GM12874 (cell line): ENCODE results near the gene GPR37L1.

Source experiments
- TF ChIP-seq, protein P1 (sequence below): IDR thresholded peaks from 2 replicates; pipeline ENCODE4 v1.5.1; 2011; ENCODE audit warnings: low read depth, mild to moderate bottlenecking, control low read depth, low read length, moderate library complexity; ENCODE audit not compliant: insufficient read depth

GPR37L1 gene

DNA sequence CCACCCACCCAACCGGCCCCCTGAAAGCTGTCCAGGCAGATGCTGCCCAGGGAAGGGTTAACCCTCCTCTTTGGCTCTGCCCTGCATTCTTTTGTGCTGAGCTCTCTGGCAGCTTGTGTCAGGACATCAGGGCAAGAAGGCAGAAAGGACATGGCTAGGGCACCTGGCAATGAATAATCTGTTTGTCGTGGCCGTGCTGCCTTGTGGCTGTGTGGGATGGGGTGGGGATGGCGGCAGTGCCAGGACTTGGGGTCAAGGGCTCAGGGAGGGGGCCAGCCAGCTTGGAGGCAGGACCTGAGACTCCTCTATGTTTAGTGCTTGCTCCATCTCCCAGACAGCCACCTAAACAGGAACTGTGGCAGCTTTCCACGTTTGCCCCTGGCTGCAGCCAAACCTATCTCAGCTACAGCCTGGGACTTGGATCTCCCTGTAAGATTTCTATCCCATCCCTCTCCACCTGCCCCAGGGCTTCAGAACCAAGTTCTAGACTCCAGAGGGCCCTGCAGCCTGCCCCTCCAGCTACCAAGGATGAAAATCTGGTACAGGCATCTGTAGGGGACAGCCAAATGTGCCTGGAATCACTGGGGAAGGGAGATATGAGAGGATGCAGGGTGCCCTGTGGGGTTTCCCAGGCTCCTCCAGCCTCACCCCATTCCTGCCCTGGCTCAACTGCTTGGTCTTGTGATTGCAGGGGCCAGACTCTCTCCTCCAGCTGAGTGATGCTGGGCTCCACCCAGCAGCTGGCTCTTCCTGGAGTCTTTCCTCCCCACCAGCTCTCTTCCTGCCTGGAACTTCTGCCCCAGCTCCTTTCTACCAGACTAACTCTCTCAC is 9.6 kb upstream of the GPR37L1 start:
- TF ChIP-seq, protein P1, sequence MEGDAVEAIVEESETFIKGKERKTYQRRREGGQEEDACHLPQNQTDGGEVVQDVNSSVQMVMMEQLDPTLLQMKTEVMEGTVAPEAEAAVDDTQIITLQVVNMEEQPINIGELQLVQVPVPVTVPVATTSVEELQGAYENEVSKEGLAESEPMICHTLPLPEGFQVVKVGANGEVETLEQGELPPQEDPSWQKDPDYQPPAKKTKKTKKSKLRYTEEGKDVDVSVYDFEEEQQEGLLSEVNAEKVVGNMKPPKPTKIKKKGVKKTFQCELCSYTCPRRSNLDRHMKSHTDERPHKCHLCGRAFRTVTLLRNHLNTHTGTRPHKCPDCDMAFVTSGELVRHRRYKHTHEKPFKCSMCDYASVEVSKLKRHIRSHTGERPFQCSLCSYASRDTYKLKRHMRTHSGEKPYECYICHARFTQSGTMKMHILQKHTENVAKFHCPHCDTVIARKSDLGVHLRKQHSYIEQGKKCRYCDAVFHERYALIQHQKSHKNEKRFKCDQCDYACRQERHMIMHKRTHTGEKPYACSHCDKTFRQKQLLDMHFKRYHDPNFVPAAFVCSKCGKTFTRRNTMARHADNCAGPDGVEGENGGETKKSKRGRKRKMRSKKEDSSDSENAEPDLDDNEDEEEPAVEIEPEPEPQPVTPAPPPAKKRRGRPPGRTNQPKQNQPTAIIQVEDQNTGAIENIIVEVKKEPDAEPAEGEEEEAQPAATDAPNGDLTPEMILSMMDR = no peak

DNA sequence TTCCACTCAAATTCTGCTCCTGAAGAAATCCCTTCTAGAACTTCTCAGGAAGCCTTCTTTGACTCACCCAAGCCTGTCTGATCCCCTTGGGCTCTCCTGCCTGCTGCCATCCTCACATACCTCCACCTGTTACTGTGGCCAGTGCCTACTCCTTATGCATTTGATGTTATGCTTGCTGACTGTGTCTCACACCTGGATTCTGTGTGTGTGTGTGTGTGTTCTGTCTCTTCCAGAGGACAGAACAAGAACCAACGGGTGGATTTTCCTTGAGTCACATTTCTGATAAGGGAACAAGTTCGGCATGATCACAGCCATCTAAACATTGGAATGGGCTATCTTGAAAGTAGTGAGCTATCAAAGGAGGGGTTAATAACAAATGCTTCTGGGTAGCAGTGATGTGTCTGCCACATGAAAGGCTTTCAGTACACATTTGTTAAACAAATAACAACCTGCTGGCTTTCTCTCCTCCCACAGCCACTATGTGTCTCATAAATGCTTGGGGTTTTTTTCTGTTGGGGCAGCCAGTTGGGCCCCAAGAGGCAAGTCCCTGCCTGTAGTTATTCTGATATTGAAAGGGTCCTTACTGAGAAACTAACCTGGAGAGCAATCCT is 8.9 kb upstream of the GPR37L1 start:
- TF ChIP-seq, protein P1 = no peak

DNA sequence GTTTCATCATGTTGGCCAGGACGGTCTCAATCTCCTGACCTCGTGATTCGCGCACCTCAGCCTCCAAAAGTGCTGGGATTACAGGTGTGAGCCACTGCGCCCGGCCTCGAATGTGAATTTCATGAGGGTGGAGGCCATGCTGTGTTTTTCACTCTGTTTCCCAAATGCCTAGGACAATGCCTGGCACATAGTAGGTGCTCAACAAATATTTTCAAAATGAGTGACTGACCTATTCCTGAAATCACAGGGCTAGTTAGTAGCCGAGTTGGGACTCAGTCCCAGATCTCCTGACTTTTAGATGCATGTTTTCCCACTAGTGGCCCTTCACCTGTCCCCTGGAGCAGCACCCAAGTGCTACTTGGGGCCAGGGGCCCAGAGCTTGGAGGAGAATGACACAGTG is 6.4 kb upstream of the GPR37L1 start:
- TF ChIP-seq, protein P1 = no peak

DNA sequence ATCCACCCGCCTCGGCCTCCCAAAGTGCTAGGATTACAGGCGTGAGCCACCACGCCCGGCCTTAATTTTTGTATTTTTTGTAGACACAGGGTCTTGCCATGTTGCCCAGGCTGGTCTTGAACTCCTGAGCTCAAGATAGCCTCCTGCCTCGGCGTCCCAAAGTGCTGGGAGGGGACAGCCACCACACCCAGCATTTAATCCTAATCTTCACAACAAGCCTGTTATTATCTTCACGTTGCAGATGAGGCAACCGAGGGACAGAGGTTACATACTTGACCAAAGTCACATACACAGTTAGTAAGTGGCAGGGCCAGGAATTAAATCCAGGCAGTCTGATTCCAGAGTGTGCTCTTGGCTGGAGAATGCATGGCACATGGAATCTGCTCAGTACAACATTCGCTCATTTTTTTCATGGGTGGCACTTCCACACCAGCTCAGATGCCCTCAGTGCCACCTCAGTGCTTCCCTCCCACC is 4.8 kb upstream of the GPR37L1 start:
- TF ChIP-seq, protein P1 = no peak

DNA sequence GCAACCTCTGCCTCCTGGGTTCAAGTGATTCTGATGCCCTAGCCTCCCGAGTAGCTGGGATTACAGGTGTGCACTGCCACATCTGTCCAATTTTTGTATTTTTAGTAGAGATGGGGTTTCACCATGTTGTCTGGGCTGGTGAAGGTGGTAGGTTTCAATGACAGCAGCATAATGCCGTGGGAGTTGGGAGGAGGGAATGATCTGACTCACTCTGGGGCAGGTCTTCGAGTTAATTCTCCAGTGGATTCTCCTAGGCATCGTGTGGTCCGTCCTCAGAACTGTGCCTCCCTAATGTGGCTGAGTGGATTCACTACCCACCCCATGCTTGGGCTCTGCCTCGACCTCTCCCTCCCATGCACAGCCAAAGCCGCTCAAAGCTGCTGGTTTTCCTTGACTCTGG is 1.7 kb upstream of the GPR37L1 start:
- TF ChIP-seq, protein P1 = no peak

DNA sequence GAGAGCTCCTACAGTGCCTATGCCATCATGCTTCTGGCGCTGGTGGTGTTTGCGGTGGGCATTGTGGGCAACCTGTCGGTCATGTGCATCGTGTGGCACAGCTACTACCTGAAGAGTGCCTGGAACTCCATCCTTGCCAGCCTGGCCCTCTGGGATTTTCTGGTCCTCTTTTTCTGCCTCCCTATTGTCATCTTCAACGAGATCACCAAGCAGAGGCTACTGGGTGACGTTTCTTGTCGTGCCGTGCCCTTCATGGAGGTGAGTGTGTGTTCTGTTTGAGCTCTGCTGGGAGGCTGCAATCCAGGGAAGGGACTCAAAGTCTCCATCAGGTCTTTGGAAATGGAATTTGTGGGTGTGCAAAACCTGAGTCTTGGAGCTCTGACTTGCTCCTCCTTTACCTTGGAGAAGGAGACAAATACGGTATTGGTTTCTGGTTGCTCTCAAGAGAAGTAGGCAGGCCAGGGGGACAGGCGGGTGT is 658 bp downstream of the GPR37L1 start:
- TF ChIP-seq, protein P1 = no peak

DNA sequence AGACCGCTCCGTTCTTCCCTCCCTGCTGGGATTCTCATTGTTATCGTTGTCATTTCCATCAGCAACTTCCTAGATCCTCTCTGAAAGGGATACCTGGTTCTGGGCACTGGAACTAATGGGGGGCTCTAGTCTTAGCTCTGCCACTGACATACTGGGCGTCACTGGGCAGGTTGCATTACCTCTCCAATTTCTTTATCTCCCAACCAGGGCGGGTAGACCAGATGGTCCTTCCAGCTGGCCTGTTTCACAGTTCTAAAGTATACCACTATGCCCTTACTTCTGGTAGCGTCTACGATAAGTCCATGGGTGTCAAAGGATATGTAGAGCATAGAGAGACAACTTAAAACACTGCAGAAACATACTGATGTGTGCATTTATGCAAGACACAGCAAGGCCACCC is 1.4 kb downstream of the GPR37L1 start:
- TF ChIP-seq, protein P1 = no peak
